Fibroblast of peridontal ligament (primary cell): Measurements from ENCODE around the gene IPO13.

Source experiments
- DNase-seq: peaks from one replicate; pipeline ENCODE4 v3.0.0-alpha.2; 2010; ENCODE audit errors: extremely low read depth

Gene IPO13

DNA sequence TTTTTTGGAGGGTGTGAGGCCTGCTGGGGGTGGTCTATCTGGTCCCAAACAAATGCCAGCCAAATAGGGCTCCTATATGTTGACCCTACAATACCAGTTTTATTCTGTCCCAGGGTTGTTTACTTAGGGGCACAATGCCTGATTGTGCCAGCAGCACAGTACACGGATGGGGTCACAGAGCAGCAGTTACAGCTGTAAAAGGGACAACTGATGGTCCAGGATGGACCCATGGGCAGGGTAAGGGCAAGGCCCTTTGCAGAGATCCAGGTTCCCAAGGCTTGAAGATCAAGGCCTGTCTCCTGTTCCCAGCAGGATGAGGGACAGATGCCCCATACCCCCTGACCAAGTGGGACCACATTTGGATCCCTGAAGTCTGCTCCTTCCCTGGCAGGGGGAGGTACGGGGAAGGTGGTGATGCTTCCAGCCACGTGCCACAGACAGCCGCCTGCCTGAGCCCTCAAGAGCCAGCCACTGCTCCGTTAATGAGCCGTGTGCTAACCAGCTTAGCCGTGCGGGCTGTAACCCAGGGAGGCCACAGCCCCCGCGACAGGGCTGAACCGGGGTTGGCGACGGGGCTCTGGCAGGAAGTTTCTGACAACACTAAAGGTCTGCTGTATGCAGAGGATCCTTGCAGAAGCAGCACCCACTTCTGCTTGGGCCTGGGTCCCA, 66.3 kb downstream of the IPO13 start:
- DNase-seq = no peak

DNA sequence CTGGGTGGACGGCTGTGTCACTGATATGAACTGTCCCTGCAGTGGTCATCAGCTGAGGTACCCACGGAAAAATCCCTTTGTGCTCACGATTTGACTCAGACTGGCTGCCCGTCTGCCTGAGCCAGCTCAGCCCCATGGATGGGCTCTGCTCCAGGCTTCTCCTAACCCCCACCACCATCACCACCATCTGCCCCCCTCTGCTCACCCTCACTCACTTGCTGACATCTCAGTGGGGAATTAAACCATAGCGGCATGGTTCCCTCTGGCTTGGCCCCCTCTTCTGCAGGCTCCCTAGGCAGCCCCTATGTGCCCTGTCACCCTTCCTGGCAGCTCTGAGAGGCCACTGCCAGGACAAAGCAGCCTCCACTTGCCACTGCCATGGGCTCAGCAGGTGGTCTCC, 67.2 kb downstream of the IPO13 start:
- no peak for DNase-seq

DNA sequence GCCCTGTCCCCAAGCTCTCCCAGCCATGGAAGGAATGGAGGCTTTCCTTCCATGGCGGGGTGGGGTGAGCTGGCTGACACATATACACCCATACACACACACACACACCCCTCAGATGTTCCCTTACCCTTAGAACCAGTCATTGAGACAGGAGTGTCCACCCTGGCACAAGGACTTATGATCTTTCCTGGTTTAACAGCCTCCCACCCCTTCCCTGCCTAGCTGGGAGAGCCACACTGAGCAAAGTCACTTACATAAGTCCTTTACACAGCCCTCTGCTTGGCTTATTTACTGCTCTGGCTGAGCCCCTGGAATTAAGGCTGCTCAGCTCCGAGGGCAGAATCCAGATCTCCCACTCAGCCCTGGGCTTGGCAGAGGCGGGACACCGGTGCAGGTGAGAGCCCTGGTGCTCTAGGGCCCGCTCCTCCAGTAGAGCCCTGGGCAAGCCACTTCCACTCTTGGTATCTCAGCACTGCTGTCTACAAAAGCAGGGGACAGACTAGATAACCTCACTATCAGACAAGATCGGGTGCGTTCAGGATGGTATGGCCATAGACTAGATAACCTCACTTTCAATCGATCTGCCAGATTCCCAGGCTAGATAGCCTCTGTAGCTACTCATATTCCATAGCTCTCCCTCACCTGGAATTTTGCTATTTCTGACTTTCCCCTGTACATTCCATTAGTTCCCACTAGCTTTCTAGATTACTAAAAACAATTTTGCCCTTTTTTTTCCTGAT, 67.8 kb downstream of the IPO13 start:
- no peak for DNase-seq

DNA sequence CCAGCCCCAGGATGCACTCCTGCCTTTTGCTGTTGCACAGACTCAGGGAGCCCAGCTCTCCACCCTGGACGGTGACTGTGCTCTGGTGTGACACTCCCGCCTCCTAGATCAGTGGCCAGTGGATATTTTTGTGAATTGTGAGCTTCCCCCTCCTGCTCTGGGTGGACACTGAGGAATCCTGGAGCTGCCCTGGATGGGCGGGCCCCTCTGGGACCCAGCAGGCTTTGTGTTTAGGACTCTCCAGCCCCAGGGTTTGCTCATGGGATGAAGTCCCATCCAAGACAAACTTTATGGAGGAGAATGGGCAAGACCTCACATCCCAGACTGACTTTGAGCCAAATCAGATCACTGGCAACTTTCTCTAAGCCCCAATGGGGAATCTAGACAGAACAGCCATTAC, 68.5 kb downstream of the IPO13 start:
- no peak for DNase-seq

DNA sequence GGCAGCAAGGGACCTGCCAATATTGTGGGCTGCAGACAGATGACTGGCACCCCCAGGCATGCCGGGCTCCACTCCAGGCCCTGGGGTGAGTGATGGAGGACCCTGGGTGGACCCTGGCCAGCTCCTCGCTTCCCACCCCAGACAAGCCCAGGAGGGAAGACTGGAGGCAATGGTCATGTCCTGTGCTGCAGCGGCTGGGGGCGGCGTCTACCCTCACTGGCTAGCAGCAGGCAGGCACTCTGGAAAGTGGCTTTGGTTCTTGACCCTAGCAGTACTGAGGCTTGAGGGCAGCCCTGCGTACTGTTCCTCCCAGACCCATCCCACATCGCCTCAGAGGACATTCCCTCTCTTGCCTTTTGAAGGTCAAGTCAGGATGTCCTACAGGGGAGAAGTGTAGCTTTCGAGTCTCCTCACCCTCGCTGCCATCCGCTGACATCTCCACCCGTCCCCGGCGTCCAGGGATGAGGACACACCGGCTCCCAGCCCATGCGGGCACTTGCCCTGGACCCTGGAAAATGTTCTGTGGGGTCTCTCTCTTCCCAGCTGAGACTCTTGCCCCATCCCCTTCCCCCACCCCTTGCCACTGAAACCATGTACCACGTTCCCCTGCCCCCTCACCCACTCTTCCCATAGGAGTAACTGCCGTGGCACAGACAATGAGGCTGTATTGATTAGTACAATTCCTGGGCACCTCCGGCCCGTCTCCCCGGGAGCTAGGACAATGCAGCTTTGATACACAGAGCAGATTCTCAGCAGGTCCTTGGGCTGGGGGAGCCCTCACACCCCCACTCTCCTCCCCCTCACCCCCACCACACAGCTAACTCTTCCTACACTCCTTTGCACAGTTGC, 69.5 kb downstream of the IPO13 start:
- no peak for DNase-seq

DNA sequence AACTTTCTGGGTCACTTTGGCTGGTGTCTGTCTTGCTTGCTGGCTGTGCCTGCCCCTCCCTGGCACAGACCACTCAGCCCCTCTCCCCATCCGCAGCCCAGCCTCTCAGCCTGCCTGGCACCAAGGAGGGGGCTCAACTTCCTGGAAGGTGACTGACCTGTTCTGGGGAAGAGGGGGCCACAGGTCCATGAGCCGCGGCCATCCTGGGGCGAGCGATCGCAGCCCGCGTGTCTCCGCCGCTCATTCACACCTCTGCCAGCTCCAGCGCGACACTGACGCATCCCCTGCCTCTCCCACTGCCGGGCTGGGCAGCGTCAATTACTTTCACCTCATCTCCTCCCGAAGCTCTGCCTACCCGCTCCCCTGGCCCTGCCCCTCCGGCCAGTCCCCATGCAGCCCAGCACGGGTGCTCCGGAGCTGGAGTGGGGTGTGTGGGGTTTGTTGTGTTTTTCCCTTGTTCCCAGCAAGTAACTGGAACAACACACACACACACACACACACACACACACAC, 70.2 kb downstream of the IPO13 start:
- DNase-seq = no peak
